GM23338 (cell line): ENCODE measurements around the gene KIRREL3. TPM values are rescaled to one million over a fixed set of nuclear protein-coding genes. Genes with fewer than 3 reads are reported as not detected.

ENCODE experiments used
- ATAC-seq: fragments of 200-7000 bp; cut with Tn5 transposase; 3 replicates; pipeline ENCODE4 v1.9.1; 2020
- DNase-seq: peaks from one replicate; pipeline ENCODE4 v3.0.0-alpha.2; 2015; ENCODE audit warnings: low spot score
- H2AFZ ChIP-seq: fragments of 200-600 bp; sonication (generic); 2 replicates; pipeline ENCODE4 v1.8.0; 2016; ENCODE audit warnings: antibody characterized with exemption, mild to moderate bottlenecking, moderate library complexity
- H3F3A ChIP-seq: fragments of 200-600 bp; sonication (generic); replicated peaks from 2 replicates; pipeline ENCODE4 v1.8.0; 2017; ENCODE audit warnings: antibody characterized with exemption, mixed run types, low read depth
- H3K27ac ChIP-seq: fragments of 200-600 bp; sonication (generic); 2 replicates; pipeline ENCODE4 v1.6.1; 2016; ENCODE audit warnings: low read depth
- H3K27me3 ChIP-seq: fragments of 200-600 bp; sonication (generic); 2 replicates; pipeline ENCODE4 v1.8.0; 2016; ENCODE audit warnings: mild to moderate bottlenecking, mixed run types, moderate library complexity; ENCODE audit not compliant: insufficient read depth
- H3K36me3 ChIP-seq: fragments of 200-600 bp; sonication (generic); 2 replicates; pipeline ENCODE4 v1.8.0; 2016; ENCODE audit warnings: mild to moderate bottlenecking; ENCODE audit not compliant: insufficient read depth
- H3K4me1 ChIP-seq: fragments of 200-600 bp; sonication (generic); 2 replicates; pipeline ENCODE4 v1.8.0; 2016; ENCODE audit warnings: mild to moderate bottlenecking, moderate library complexity; ENCODE audit not compliant: insufficient read depth
- H3K4me2 ChIP-seq: fragments of 200-600 bp; sonication (generic); 2 replicates; pipeline ENCODE4 v1.7.1; 2017; ENCODE audit warnings: mixed run types
- H3K4me3 ChIP-seq: fragments of 200-600 bp; sonication (generic); 2 replicates; pipeline ENCODE4 v1.6.1; 2016; ENCODE audit warnings: mixed run types
- H3K79me2 ChIP-seq: fragments of 200-600 bp; sonication (generic); replicated peaks from 2 replicates; pipeline ENCODE4 v1.8.0; 2017; ENCODE audit warnings: mild to moderate bottlenecking; ENCODE audit not compliant: insufficient read depth
- H3K9me2 ChIP-seq: fragments of 200-600 bp; sonication (generic); 2 replicates; pipeline ENCODE4 v1.8.0; 2017; ENCODE audit not compliant: insufficient read depth
- H4K20me1 ChIP-seq: fragments of 200-600 bp; sonication (generic); replicated peaks from 2 replicates; pipeline ENCODE4 v1.8.0; 2017; ENCODE audit warnings: mild to moderate bottlenecking; ENCODE audit not compliant: insufficient read depth
- H3K27ac Mint-ChIP-seq: 2 replicates; pipeline ENCODE4 v1.8.0; 2020; ENCODE audit warnings: inconsistent platforms, mild to moderate bottlenecking, moderate library complexity, mixed read lengths
- H3K27me3 Mint-ChIP-seq: 3 replicates; pipeline ENCODE4 v1.8.0; 2022; ENCODE audit warnings: low read depth, mild to moderate bottlenecking, moderate library complexity, mixed read lengths, inconsistent platforms; ENCODE audit not compliant: insufficient read depth, poor library complexity
- H3K36me3 Mint-ChIP-seq: 3 replicates; pipeline ENCODE4 v1.8.0; 2021; ENCODE audit warnings: low read depth, mild to moderate bottlenecking, inconsistent platforms, moderate library complexity, mixed read lengths
- H3K4me1 Mint-ChIP-seq: 3 replicates; pipeline ENCODE4 v1.8.0; 2020; ENCODE audit warnings: mild to moderate bottlenecking, inconsistent platforms, mixed read lengths
- H3K4me3 Mint-ChIP-seq: 3 replicates; pipeline ENCODE4 v1.8.0; 2021; ENCODE audit warnings: moderate library complexity, mild to moderate bottlenecking, inconsistent platforms, mixed read lengths
- H3K9me3 Mint-ChIP-seq: 3 replicates; pipeline ENCODE4 v1.8.0; 2020; ENCODE audit warnings: moderate library complexity, mild to moderate bottlenecking, inconsistent platforms, mixed read lengths
- NANOG ChIP-seq: IDR thresholded peaks from 2 replicates; pipeline ENCODE4 v1.6.1; 2016; ENCODE audit warnings: antibody characterized with exemption, borderline replicate concordance
- STAT1 ChIP-seq: IDR thresholded peaks from one replicate; pipeline ENCODE4 v1.6.1; 2016; ENCODE audit warnings: antibody characterized with exemption; ENCODE audit not compliant: unreplicated experiment
- polyA plus RNA-seq: library from polyadenylated mRNA; unstranded; fragments of >200 nt; fragmentation: Nextera tagmentation; extraction: Ambion mirVana; gene quantifications from 2 replicates; pipeline ENCODE4 v1.2.1, GENCODE V29; 2016
- total RNA-seq: library from RNA; depleted of rRNA; stranded (reverse); fragments of >200 nt; shearing (Covaris generic); gene quantifications from 2 replicates; pipeline ENCODE4 v1.2.3, GENCODE V29; 2014
- TF ChIP-seq, protein P1 (sequence below): IDR thresholded peaks from one replicate; pipeline ENCODE4 v1.6.1; 2018; ENCODE audit warnings: antibody characterized with exemption; ENCODE audit not compliant: unreplicated experiment

Gene KIRREL3
- total and polyA plus RNA-seq, 2 experiments from 2014 or later: 0.13 to 1.5 TPM

- Histone ChIP-seq H3K4me3 (no peak overlapping the region), H2AFZ (no peak overlapping the region), H3K79me2 (no peaks in the 10 kb centered on the region), H3F3A (no peaks in the 10 kb centered on the region), H3K4me2 (peak overlapping the region; percentile 59), H3K4me1 (peaks cover 16% of the 10 kb centered on the region; the same call in 1 of the 2 replicates), H3K27ac (no peak overlapping the region), H3K9me2 (no peaks in the 10 kb centered on the region), H4K20me1 (no peaks in the 10 kb centered on the region), H3K36me3 (no peaks in the 10 kb centered on the region), H3K27me3 (no peaks in the 10 kb centered on the region; the same call in 1 of the 2 replicates)
- Mint-ChIP-seq H3K27ac (no peak overlapping the region), H3K4me3 (no peak overlapping the region), H3K27me3 (peaks cover 3% of the 10 kb centered on the region), H3K36me3 (no peaks in the 10 kb centered on the region), H3K4me1 (peaks cover 18% of the 10 kb centered on the region), H3K9me3 (no peaks in the 10 kb centered on the region)
- TF ChIP-seq, protein P1, sequence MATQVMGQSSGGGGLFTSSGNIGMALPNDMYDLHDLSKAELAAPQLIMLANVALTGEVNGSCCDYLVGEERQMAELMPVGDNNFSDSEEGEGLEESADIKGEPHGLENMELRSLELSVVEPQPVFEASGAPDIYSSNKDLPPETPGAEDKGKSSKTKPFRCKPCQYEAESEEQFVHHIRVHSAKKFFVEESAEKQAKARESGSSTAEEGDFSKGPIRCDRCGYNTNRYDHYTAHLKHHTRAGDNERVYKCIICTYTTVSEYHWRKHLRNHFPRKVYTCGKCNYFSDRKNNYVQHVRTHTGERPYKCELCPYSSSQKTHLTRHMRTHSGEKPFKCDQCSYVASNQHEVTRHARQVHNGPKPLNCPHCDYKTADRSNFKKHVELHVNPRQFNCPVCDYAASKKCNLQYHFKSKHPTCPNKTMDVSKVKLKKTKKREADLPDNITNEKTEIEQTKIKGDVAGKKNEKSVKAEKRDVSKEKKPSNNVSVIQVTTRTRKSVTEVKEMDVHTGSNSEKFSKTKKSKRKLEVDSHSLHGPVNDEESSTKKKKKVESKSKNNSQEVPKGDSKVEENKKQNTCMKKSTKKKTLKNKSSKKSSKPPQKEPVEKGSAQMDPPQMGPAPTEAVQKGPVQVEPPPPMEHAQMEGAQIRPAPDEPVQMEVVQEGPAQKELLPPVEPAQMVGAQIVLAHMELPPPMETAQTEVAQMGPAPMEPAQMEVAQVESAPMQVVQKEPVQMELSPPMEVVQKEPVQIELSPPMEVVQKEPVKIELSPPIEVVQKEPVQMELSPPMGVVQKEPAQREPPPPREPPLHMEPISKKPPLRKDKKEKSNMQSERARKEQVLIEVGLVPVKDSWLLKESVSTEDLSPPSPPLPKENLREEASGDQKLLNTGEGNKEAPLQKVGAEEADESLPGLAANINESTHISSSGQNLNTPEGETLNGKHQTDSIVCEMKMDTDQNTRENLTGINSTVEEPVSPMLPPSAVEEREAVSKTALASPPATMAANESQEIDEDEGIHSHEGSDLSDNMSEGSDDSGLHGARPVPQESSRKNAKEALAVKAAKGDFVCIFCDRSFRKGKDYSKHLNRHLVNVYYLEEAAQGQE: peak; percentile 7
- TF ChIP-seq STAT1: no peak
- peak; percentile 74 for DNase-seq
- peak; percentile 89 for ATAC-seq
These were observed 436.0 kb downstream of the KIRREL3 start for GRCh38 chr11:126564566-126564965.

DNA sequence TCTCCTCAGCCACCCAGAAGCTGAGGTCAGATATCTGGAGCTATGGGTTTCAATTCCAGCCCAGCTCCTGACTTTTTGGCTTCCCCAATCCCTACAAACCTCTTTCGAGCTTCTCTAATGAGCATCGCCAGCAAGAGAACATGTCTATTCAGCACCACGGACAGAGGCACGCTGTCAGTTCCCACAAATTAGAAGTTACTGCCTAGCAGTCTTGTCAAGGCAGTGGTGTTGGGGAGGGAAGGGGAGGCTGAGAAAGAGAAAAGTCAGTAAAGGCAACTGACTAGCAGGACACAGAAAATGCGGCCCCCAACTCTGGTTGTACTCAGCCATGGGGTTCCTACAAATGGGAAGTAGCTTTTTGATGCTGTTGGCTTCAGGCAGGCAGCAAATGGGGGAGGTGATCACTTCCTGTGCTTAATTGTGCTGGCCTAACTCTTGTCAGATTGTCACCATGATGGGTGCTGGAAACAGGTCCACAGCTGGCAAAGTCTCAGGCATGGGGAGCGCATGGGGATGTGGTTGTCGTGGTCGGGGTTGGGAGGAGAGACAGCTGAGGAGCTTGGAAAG lies 439.2 kb downstream of the KIRREL3 start:
- TF ChIP-seq NANOG: no peak
- TF ChIP-seq, protein P1: peak; percentile 93
- peak; percentile 91 for DNase-seq
- H3K9me3 Mint-ChIP-seq: no peaks in the 10 kb centered on the region
- peak; percentile 74 for ATAC-seq
- Histone ChIP-seq H3K4me3 (no peak overlapping the region), H3K27ac (no peak overlapping the region), H3K4me2 (no peak overlapping the region), H4K20me1 (no peaks in the 10 kb centered on the region; the same call in 1 of the 2 replicates), H2AFZ (no peak overlapping the region), H3F3A (no peaks in the 10 kb centered on the region), H3K79me2 (no peaks in the 10 kb centered on the region), H3K4me1 (peaks cover 16% of the 10 kb centered on the region; the same call in 1 of the 2 replicates), H3K9me2 (no peaks in the 10 kb centered on the region), H3K27me3 (no peaks in the 10 kb centered on the region; the same call in 1 of the 2 replicates), H3K36me3 (no peaks in the 10 kb centered on the region)
- H3K27ac Mint-ChIP-seq: no peak overlapping the region
- peaks cover 3% of the 10 kb centered on the region for H3K27me3 Mint-ChIP-seq
- peaks cover 18% of the 10 kb centered on the region for H3K4me1 Mint-ChIP-seq
- H3K4me3 Mint-ChIP-seq: no peak overlapping the region
- no peaks in the 10 kb centered on the region for H3K36me3 Mint-ChIP-seq
